PFSK-1 (cell line): ENCODE results near the gene MAB21L1.

Source experiments
- FOXP2 ChIP-seq: optimal IDR thresholded peaks from 2 replicates; pipeline ENCODE3; 2011; ENCODE audit warnings: borderline replicate concordance, control low read depth, inconsistent platforms; ENCODE audit not compliant: insufficient read depth; ENCODE audit errors: extremely low read length, extremely low read depth
- POLR2AphosphoS5 ChIP-seq: IDR thresholded peaks from 2 replicates; pipeline ENCODE4 v1.6.1; 2012; ENCODE audit warnings: low read depth, mild to moderate bottlenecking, control low read depth, low read length, moderate library complexity
- REST ChIP-seq, 2 experiments: IDR thresholded peaks; 2 replicates each; pipeline versions ENCODE4 v1.6.1 to v1.8.0; 2011 to 2012; ENCODE audit warnings: low read depth in 2 of 2, low read length in 2 of 2, control low read depth in 1 of 2, inconsistent platforms in 1 of 2, mild to moderate bottlenecking in 1 of 2, moderate library complexity in 1 of 2; ENCODE audit not compliant: insufficient read depth in 1 of 2
- SIN3A ChIP-seq: IDR thresholded peaks from 2 replicates; pipeline ENCODE4 v1.6.1; 2012; ENCODE audit warnings: mild to moderate bottlenecking, low read length, moderate library complexity, borderline replicate concordance; ENCODE audit not compliant: insufficient read depth
- TAF1 ChIP-seq: IDR thresholded peaks from 2 replicates; pipeline ENCODE4 v1.6.1; 2012; ENCODE audit warnings: low read length, control low read depth, borderline replicate concordance; ENCODE audit not compliant: insufficient read depth

Gene MAB21L1

DNA sequence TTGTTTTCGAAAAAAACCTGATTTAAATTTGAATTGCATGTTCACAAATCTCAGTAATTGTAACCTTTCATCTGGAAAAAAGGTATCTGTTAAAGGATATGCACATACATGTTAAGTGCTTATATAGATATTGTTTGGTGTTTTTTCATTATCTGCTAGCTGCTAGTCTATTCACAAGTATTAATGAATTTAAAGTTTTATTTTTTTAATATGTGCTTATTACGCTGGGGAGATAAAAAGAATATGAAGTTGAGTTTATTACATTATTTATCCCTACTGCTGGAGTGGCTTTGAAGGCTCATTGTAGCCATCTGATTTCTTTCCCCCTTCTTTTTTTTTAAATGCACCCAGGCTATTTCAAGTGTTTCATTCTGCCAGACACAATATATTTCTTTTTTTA, 3.9 kb upstream of the MAB21L1 start:
- TF ChIP-seq FOXP2 (no peak), TAF1 (no peak), POLR2AphosphoS5 (no peak), REST (IDR thresholded peaks at IDR 0.05; ENCODE audit: insufficient read depth in 1 of 2, low read depth in 2 of 2, low read length in 2 of 2) (no peak), SIN3A (no peak)

GRCh38 chr13:35479706-35480105, 3.2 kb upstream of the MAB21L1 start:
- no peak for TF ChIP-seq POLR2AphosphoS5
- TF ChIP-seq TAF1 = no peak
- TF ChIP-seq SIN3A = no peak
- TF ChIP-seq FOXP2 = no peak
- TF ChIP-seq REST (IDR thresholded peaks at IDR 0.05; ENCODE audit: insufficient read depth in 1 of 2, low read depth in 2 of 2, low read length in 2 of 2) = no peak

- no peak for TF ChIP-seq FOXP2
- no peak for TF ChIP-seq SIN3A
- no peak for TF ChIP-seq REST (IDR thresholded peaks at IDR 0.05; ENCODE audit: insufficient read depth in 1 of 2, low read depth in 2 of 2, low read length in 2 of 2)
- no peak for TF ChIP-seq TAF1
- no peak for TF ChIP-seq POLR2AphosphoS5
These were observed 2.6 kb upstream of the MAB21L1 start for GRCh38 chr13:35479038-35479492.

GRCh38 chr13:35478271-35479037, 2.0 kb upstream of the MAB21L1 start:
- TF ChIP-seq FOXP2 (no peak), SIN3A (no peak), TAF1 (no peak)

DNA sequence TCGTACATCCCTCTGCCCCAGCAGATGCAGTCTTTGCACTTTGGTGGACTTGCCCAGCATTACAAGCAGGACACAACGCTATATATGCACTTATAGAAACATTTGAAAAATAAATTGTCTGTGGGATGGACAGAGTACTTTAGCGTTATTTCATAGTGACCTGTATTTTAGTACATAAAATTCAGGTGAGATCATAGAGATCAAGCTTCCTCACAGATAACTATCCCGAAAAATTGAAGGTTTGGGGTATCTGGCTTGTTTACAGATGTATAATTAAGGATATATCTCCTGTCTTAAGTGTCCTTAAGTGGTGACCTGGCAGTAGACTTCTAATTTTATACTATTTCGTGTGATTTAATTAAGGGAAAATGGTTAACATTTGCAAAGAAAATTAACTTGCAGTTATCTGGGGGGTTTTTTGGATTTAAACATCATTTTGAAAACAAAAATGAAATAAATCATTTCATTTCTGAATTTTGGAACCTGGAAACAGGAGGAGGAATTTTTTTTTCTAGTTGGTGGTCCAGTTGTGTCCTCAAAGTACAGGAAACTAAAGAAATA, 977 bp upstream of the MAB21L1 start:
- TF ChIP-seq REST (IDR thresholded peaks at IDR 0.05; ENCODE audit: insufficient read depth in 1 of 2, low read depth in 2 of 2, low read length in 2 of 2) (no peak), SIN3A (no peak)
